ENCODE measurements around the gene CNNM3.

Gene CNNM3

GRCh38 chr2:96822786-96823185 is 6.7 kb downstream of the CNNM3 start:
- DNase-seq (ENCODE audit: low spot score), result no peak
- no peak for TF ChIP-seq CTCF (conservative IDR thresholded peaks at IDR 0.05; ENCODE audit: low read depth)
- ChIA-PET CTCF (no interaction called here), POLR2A (ENCODE audit: low non-redundant PET) (no interaction called here)
- peak overlapping the region; percentile 6 for H3K27ac ChIP-seq

- TF ChIP-seq CTCF (conservative IDR thresholded peaks at IDR 0.05; ENCODE audit: low read depth), result no peak
- ChIA-PET POLR2A (ENCODE audit: low non-redundant PET) (no interaction called here), CTCF (no interaction called here)
- DNase-seq (ENCODE audit: low spot score), result no peak
- peak overlapping the region; percentile 6 for H3K27ac ChIP-seq
These were observed 7.1 kb downstream of the CNNM3 start for GRCh38 chr2:96823198-96823597.

GRCh38 chr2:96824079-96824870 is 8.2 kb downstream of the CNNM3 start:
- ChIA-PET POLR2A (ENCODE audit: low non-redundant PET) (no interaction called here), CTCF (no interaction called here)
- no peak for TF ChIP-seq CTCF (conservative IDR thresholded peaks at IDR 0.05; ENCODE audit: low read depth)
- H3K27ac ChIP-seq, result no peak overlapping the region
- DNase-seq (ENCODE audit: low spot score), result no peak

- ChIA-PET POLR2A (ENCODE audit: low non-redundant PET) (no interaction called here), CTCF (no interaction called here)
- H3K27ac ChIP-seq, result no peak overlapping the region; the same call in 1 of the 2 replicates
- TF ChIP-seq CTCF (conservative IDR thresholded peaks at IDR 0.05; ENCODE audit: low read depth), result no peak
- DNase-seq (ENCODE audit: low spot score), result no peak
These were observed 9.0 kb downstream of the CNNM3 start for GRCh38 chr2:96825057-96825456.

- no peak for TF ChIP-seq CTCF (conservative IDR thresholded peaks at IDR 0.05; ENCODE audit: low read depth)
- POLR2A ChIA-PET (ENCODE audit: low non-redundant PET), result no interaction called here
- no peak for DNase-seq (ENCODE audit: low spot score)
- no peak overlapping the region for H3K27ac ChIP-seq
- CTCF ChIA-PET, result no interaction called here
These were observed 10.6 kb downstream of the CNNM3 start for GRCh38 chr2:96826546-96827278.

GRCh38 chr2:96828436-96828835 is 12.4 kb downstream of the CNNM3 start:
- DNase-seq (ENCODE audit: low spot score), result no peak
- POLR2A ChIA-PET (ENCODE audit: low non-redundant PET), result no interaction called here
- TF ChIP-seq CTCF (conservative IDR thresholded peaks at IDR 0.05; ENCODE audit: low read depth), result no peak
- CTCF ChIA-PET, result no interaction called here
- H3K27ac ChIP-seq, result no peak overlapping the region
